GM18873 (cell line): ENCODE measurements around the gene CCDC92B.

ENCODE experiments used
- ATAC-seq: cut with Tn5 transposase; IDR thresholded peaks from one replicate; pipeline ENCODE4 v1.9.1; 2021; ENCODE audit warnings: mild to moderate bottlenecking, moderate library complexity, moderate number of reproducible peaks; ENCODE audit not compliant: unreplicated experiment, low FRiP score

Gene CCDC92B

GRCh38 chr17:2723505-2723996, 25.9 kb downstream of the CCDC92B start:
- no peak for ATAC-seq

DNA sequence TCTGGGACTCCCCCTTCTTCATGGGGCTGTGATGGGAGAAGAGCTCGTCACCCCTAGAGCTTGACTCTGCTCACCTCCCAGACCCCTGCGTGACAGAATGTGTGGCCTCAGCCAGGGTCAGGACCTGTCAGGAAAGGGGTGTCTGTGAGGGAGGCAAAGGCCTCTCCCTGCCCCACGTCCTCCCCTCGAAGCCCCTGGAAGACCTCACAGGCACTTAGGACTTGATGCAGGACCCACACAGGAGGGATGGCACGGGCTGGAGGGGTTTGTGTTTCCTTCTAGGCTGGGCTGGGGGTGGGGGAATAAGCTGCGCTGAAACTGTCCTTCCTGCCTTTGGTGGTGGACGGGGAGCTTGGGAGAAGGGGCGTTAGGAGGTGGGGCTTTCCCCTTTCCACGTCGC, 26.8 kb downstream of the CCDC92B start:
- ATAC-seq = no peak

DNA sequence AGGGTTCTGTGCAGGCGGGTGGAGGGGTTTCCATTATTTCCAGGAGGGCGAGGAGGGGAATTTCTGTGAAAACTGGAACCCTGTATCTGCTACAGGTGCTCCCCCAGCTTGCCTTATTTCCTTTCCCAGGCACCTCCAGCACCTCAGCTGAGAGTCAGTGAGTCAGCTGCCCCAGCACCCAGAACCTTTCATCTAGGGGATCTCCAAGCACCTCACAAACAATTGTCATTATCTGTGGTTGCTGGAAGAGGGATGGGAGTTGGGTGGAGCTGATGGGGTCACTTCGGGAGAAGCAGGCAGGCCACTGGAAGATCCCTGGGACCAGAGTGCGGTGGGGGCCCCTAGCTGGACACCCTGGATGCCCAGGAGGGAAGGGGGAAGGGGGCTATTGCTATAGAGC, 27.8 kb downstream of the CCDC92B start:
- no peak for ATAC-seq

- no peak for ATAC-seq
Measured at GRCh38 chr17:2719861-2720260, 29.6 kb downstream of the CCDC92B start.

DNA sequence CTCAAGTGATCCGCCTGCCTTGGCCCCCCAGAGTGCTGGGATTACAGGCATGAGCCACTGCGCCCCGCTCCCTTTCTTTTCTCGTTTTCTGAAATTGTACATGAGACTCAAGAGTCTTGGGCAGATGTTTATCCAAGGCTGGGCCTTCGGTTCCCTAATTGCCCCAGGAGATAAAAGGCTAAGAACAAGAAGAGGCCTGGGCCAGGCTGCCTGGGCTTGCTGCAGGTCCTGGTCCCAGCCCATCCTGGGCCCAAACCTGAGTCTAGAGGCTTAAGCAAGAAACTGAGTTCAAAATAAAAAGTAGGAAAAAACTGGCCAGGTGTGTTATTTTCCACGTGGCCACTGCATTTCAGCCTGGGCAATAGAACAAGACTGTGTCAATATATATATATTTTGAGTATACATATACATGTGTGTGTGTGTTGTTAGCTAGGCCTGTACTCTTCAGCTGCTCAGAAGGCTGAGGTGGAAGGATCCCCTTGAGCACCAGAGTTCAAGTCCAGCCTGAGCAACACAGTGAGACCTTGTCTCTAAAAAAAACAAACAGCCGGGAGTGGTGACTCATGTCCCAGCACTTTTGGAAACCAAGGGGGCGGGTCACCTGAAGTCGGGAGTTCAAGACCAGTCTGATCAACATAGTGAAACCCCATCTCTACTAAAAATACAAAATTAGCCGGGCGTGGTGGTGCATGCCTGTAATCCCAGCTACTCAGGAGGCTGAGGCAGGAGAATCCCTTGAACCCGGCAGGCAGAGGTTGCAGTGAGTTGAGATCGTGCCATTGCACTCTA, 31.1 kb downstream of the CCDC92B start:
- ATAC-seq = no peak

DNA sequence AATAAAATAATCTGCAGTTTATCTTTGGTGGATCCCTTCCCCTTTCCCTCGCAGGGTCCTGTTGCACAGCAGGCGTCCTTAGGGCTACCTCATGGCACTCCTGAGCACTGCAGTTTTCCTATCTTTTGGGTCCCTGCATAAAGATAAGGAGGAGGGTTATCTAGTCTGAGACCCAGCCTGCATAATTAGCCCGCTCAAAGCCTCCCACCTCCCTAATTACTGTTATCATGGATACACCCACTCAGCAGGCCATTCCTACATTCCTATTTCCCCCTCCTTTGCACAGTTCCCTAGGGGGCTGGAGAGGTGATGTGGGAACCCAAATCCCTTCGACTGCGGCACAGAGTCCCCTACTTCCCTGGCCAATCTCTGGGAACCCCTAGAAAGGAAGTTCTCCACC, 32.8 kb downstream of the CCDC92B start:
- ATAC-seq = no peak

GRCh38 chr17:2713881-2714280, 35.6 kb downstream of the CCDC92B start:
- no peak for ATAC-seq

- no peak for ATAC-seq
Measured at GRCh38 chr17:2712300-2713043, 37.0 kb downstream of the CCDC92B start.

- peak; percentile 61 for ATAC-seq
Measured at GRCh38 chr17:2711608-2712299, 37.7 kb downstream of the CCDC92B start, which contains the start of gene CLUH. TSS of gene CLUH (minus strand) at chr17:2711764. CDS start at chr17:2711661, 103 bp downstream.

DNA sequence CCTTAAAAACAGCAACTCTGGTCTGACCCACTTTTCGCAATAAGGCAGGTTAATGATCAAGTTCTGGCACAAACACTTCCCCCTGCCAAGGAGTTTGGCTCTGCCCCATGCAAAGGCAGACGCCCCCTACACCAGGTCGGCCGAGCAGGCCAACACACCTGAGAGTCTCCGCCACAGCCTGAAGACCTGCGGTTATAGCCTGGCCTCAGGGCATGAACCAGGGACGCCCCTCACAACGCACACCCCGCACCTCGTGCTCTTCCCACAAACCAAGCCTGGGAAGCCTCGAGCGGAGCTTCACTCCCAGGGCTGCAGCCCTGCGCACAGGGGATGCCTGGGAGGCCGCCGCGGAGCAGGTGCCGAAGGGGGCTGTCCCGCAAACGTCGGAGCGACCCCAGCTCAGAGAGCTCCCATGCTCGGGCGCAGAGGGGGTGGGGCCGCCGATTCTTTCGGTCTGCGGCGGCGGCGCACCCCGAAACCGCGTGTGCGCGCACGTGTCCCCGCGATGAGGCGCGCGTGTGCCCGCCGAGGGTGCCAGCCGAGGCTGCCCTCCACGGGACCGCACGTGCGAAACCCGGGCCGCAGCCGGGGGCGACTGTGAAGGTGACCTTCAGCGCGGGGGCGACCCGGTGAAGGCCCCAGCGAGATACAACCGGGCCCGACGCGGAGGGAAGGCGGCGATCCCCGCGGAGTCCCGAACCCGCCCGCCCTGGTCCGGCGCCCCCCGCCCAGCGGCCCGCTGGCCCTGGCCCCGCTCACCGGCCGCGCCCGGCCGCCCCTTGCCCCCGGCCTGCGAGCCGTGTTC, 38.4 kb downstream of the CCDC92B start:
- ATAC-seq = peak; percentile 16

- ATAC-seq = no peak
Measured at GRCh38 chr17:2710071-2710802, 39.2 kb downstream of the CCDC92B start.

DNA sequence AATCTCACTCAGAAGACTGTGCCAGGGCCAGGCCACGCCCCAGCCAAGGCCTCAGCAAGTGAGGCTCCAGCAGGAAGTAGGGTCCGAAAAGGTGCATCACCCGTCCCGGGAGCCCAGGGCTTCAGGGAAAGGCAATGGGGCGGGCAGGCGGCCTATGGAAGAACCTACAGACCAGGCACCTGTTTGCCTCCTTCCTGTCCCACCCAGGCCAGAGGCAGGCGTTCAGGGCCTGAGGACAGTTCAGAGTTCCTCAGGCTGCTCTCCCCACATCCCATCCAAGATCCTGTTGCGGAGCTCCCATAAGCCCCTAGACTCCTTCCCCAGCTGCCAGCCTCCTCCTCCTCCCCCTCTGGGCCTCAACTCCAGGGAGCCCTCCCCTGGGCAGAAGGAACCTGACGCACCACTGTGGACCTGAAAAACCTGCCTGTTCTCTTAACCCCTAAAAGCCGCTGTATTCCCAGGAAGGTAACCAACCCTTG, 40.2 kb downstream of the CCDC92B start:
- ATAC-seq = no peak

GRCh38 chr17:2708585-2709182, 40.8 kb downstream of the CCDC92B start:
- ATAC-seq = no peak

GRCh38 chr17:2707721-2708584, 41.5 kb downstream of the CCDC92B start:
- ATAC-seq = no peak

DNA sequence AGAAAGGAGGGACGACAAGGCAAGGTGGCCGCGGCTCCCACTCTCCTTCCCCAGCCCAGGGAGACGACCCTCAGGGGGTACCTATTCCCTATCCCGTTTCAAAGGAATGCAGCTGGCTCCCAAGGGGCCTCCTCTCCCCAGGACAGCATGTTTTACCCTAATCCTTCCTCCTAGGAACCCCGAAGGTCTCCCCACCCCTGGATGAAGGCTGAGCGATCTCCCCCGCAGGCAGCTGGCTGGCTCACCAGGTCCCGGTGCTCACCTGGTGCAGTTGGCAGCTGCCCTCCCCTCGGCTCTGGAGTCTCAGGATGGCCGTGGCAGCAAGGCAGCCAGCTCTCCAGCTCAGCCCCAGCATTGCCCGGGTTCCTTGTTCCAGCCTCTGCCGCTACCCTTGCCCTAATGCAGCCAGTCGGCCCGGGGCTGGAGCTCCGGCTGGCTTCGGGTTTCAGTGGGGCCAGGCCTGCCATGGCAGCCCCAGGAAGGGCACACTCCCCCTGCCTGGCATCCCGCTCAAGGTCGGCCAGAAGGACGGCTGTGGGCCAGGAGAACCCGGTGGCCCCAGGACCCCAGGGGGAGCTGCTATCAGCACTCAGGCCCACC, 42.4 kb downstream of the CCDC92B start:
- ATAC-seq = no peak

DNA sequence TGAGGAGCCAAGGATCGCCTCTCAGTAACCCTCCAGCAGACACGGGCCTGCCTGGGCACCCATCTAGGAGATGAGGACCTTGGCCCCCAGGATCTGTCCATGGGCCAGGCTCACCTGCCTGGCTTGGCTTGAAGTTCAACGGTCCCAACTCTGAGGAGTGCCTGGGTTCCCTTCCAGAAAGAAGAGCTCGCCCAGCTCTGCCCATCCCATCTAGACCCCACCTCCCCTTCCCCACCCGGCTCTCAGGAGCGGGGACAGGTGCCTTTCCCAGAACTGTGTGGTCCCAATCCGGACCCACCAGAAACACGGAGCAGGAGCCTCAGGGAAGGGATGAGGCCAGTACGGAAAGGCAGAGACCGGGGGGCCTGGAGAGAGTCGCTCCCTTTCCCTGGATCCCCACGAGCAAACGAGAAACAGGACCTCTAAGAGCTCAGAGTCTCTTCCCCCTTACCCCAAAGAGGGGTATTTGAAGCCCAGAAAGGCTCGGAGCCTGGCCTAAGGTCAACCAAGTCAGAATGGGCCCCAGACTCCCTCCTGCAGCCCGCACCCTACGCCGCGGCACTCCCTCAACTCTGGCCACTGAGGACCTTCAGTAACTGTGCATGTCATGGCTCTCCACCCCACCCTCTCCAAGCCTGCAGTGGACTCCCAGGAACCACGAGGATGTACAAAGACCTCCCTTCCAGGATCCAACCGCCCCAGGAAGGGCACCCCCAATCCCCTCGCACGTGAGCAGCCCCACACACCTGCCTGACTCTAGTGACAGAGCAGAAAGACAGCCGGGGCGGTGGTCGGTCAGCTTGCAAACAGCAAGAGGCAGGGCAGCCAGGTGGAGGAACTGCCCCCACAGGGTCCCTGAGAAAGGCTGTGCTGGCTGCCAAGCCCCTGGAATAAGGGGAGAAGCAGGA, 43.3 kb downstream of the CCDC92B start:
- ATAC-seq = no peak

- ATAC-seq = no peak
Measured at GRCh38 chr17:2705263-2705662, 44.2 kb downstream of the CCDC92B start.
